Endodermal cell (in vitro differentiated cells): Measurements from ENCODE around the gene C4orf54. TPM values are rescaled to one million over a fixed set of nuclear protein-coding genes. Genes with fewer than 3 reads are reported as not detected.

Experiments used
- DNase-seq: peaks from one replicate; pipeline ENCODE4 v3.0.0-alpha.2; 2017
- H3K27ac ChIP-seq: 2 replicates; pipeline ENCODE4 v1.5.1; 2013; ENCODE audit warnings: mild to moderate bottlenecking, low read depth, low read length, moderate library complexity
- H3K27me3 ChIP-seq: 2 replicates; pipeline ENCODE4 v1.6.1; 2013; ENCODE audit warnings: mild to moderate bottlenecking, low read length, moderate library complexity; ENCODE audit not compliant: insufficient read depth, control insufficient read depth, poor library complexity, severe bottlenecking
- H3K36me3 ChIP-seq: 2 replicates; pipeline ENCODE4 v1.7.0; 2013; ENCODE audit warnings: mild to moderate bottlenecking, low read length, moderate library complexity; ENCODE audit not compliant: control insufficient read depth, insufficient read depth
- H3K4me1 ChIP-seq: one replicate; pipeline ENCODE4 v1.7.0; 2013; ENCODE audit warnings: low read length; ENCODE audit not compliant: control insufficient read depth, insufficient read depth
- H3K4me3 ChIP-seq: 2 replicates; pipeline ENCODE4 v1.5.1; 2013; ENCODE audit warnings: mild to moderate bottlenecking, low read length, moderate library complexity
- H3K9ac ChIP-seq: 2 replicates; pipeline ENCODE4 v1.6.1; 2013; ENCODE audit warnings: mild to moderate bottlenecking, low read length, moderate library complexity; ENCODE audit not compliant: poor library complexity, severe bottlenecking; ENCODE audit errors: extremely low read depth
- H3K9me3 ChIP-seq: 2 replicates; pipeline ENCODE4 v1.6.1; 2013; ENCODE audit warnings: mild to moderate bottlenecking, low read length, moderate library complexity; ENCODE audit not compliant: control insufficient read depth
- H3K27ac Mint-ChIP-seq: 2 replicates; pipeline ENCODE4 v1.8.0; 2020; ENCODE audit warnings: mixed read lengths
- H3K27me3 Mint-ChIP-seq: 2 replicates; pipeline ENCODE4 v1.8.0; 2021; ENCODE audit warnings: mild to moderate bottlenecking, mixed read lengths; ENCODE audit not compliant: insufficient read depth
- H3K36me3 Mint-ChIP-seq: 2 replicates; pipeline ENCODE4 v1.8.0; 2020; ENCODE audit warnings: low read depth, mixed read lengths
- H3K4me1 Mint-ChIP-seq: 2 replicates; pipeline ENCODE4 v1.8.0; 2020; ENCODE audit warnings: mixed read lengths
- H3K4me3 Mint-ChIP-seq: 2 replicates; pipeline ENCODE4 v1.8.0; 2020; ENCODE audit warnings: mild to moderate bottlenecking, moderate library complexity, mixed read lengths
- H3K9me3 Mint-ChIP-seq: 2 replicates; pipeline ENCODE4 v1.8.0; 2020; ENCODE audit warnings: mild to moderate bottlenecking, mixed read lengths
- whole genome bisulfite sequencing, 2 experiments: methylation state at CpG; one replicate each; pipeline versions ENCODE4 v1.1.5 to v1.1.7; 2013; ENCODE audit warnings: missing lambda C conversion rate in 2 of 2, mixed read lengths in 1 of 2; ENCODE audit not compliant: insufficient coverage in 1 of 2, insufficient read length in 1 of 2; 5-methylcytosine and 5-hydroxymethylcytosine counted together
- total RNA-seq, 2 donors: library from RNA; stranded (reverse); fragmentation: NEBNext Ultra II Directional in 1 of 2; extraction: Animal tissue kit (Norgen Biotek cat#: 25700) in 1 of 2; gene quantifications; 2 replicates in 1 of 2; 3 replicates in 1 of 2; pipeline ENCODE4 v1.2.1, GENCODE V29; 2021
- TF ChIP-seq, protein P1 (sequence below): fragments of 200-600 bp; sonication (generic); conservative IDR thresholded peaks from 2 replicates; pipeline ENCODE4 v1.5.0; 2021; ENCODE audit warnings: antibody characterized with exemption, mild to moderate bottlenecking

C4orf54 gene
- total RNA-seq, 2 donors from 2014 or later, result not detected

DNA sequence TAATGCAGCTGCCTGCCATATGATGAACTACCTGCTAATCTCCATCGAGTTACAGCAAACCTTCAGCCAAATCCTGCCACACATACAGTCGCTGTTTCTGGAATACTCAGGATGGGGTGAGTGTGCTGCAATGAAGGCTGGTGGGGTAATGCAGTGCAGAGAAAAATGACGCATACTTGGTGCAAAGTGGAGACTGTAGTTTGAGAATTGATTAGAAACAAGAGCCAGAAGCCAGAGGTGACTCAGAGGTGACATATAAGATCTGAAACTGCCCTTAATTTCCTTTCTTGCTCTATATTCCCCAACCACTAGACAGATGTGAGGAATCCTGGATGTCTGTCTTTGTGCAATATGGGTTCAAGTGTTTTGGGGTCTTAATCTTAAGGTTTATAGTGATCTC is 22.0 kb downstream of the C4orf54 start:
- TF ChIP-seq, protein P1, sequence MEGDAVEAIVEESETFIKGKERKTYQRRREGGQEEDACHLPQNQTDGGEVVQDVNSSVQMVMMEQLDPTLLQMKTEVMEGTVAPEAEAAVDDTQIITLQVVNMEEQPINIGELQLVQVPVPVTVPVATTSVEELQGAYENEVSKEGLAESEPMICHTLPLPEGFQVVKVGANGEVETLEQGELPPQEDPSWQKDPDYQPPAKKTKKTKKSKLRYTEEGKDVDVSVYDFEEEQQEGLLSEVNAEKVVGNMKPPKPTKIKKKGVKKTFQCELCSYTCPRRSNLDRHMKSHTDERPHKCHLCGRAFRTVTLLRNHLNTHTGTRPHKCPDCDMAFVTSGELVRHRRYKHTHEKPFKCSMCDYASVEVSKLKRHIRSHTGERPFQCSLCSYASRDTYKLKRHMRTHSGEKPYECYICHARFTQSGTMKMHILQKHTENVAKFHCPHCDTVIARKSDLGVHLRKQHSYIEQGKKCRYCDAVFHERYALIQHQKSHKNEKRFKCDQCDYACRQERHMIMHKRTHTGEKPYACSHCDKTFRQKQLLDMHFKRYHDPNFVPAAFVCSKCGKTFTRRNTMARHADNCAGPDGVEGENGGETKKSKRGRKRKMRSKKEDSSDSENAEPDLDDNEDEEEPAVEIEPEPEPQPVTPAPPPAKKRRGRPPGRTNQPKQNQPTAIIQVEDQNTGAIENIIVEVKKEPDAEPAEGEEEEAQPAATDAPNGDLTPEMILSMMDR, result no peak
- Histone ChIP-seq H3K27me3 (no peaks in the 10 kb centered on the region), H3K9ac (no peak overlapping the region), H3K27ac (no peak overlapping the region), H3K4me1 (no peaks in the 10 kb centered on the region), H3K36me3 (no peaks in the 10 kb centered on the region), H3K4me3 (no peak overlapping the region), H3K9me3 (no peaks in the 10 kb centered on the region)
- Mint-ChIP-seq H3K36me3 (no peaks in the 10 kb centered on the region), H3K27ac (no peak overlapping the region), H3K9me3 (no peaks in the 10 kb centered on the region), H3K27me3 (no peaks in the 10 kb centered on the region), H3K4me3 (no peak overlapping the region), H3K4me1 (peaks cover 11% of the 10 kb centered on the region)
- 90 to 94% methylated on average over 3 of the region's 3 CpGs for WGBS, 2 experiments
- no peak for DNase-seq

- 100% methylated on average over 1 of the region's 1 CpG; no CpG with 5 or more reads in 1 of the 2 experiments for WGBS, 2 experiments
- H3K4me3 Mint-ChIP-seq, result no peak overlapping the region
- H3K36me3 Mint-ChIP-seq, result no peaks in the 10 kb centered on the region
- no peak for DNase-seq
- no peaks in the 10 kb centered on the region for H3K9me3 Mint-ChIP-seq
- H3K4me1 ChIP-seq, result no peaks in the 10 kb centered on the region
- H3K27me3 Mint-ChIP-seq, result no peaks in the 10 kb centered on the region
- H3K27me3 ChIP-seq, result no peaks in the 10 kb centered on the region
- H3K36me3 ChIP-seq, result no peaks in the 10 kb centered on the region
- no peaks in the 10 kb centered on the region for H3K9me3 ChIP-seq
- H3K4me3 ChIP-seq, result no peak overlapping the region
- no peak overlapping the region for H3K9ac ChIP-seq
- H3K27ac ChIP-seq, result no peak overlapping the region
- H3K4me1 Mint-ChIP-seq, result peaks cover 6% of the 10 kb centered on the region
- no peak overlapping the region for H3K27ac Mint-ChIP-seq
- TF ChIP-seq, protein P1, result no peak
These were observed 22.8 kb downstream of the C4orf54 start for GRCh38 chr4:99634742-99635360.

DNA sequence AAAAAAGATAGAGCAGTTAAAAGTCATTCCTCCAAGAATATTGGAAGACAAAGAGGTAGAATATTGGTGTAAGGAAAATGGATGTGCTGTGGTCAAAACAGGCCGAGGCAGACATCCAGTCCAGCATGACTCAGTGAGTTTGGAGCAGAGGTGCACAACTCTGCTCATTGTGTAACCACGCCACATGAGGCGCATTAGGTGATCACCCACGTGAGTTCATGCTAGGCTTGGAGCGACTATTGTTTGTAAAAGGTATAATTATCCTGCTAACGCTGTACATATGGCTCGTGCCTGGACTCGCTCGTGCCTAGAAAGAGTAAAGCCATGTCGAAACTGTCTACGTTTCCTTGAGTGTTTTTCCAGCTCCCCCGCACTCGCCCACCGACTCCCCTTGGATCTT is 23.9 kb downstream of the C4orf54 start:
- H3K36me3 Mint-ChIP-seq, result no peaks in the 10 kb centered on the region
- no peak overlapping the region for H3K27ac ChIP-seq
- H3K4me3 Mint-ChIP-seq, result no peak overlapping the region
- no peak overlapping the region for H3K9ac ChIP-seq
- peaks cover 6% of the 10 kb centered on the region for H3K4me1 Mint-ChIP-seq
- 94 to 95% methylated on average over 10 to 14 of the region's 14 CpGs for WGBS, 2 experiments
- no peaks in the 10 kb centered on the region for H3K36me3 ChIP-seq
- H3K4me3 ChIP-seq, result no peak overlapping the region
- no peaks in the 10 kb centered on the region for H3K9me3 ChIP-seq
- no peaks in the 10 kb centered on the region for H3K9me3 Mint-ChIP-seq
- TF ChIP-seq, protein P1, result no peak
- no peaks in the 10 kb centered on the region for H3K27me3 ChIP-seq
- DNase-seq, result no peak
- no peak overlapping the region for H3K27ac Mint-ChIP-seq
- no peaks in the 10 kb centered on the region for H3K4me1 ChIP-seq
- H3K27me3 Mint-ChIP-seq, result no peaks in the 10 kb centered on the region
